Left lung (tissue), 10 donors: ENCODE measurements around the gene ZAR1. TPM values are rescaled to one million over a fixed set of nuclear protein-coding genes. Genes with fewer than 3 reads are reported as not detected.
"Not testable (repeated sequence)": the region's sequence is repeated elsewhere in the genome, so short reads cannot be mapped to it uniquely, and the experiment has no call there.

ENCODE experiments used
- ATAC-seq: fragments of 200-7000 bp; cut with Tn5 transposase; one replicate; pipeline ENCODE4 v1.9.1; 2020; ENCODE audit warnings: moderate library complexity
- DNase-seq, 4 donors: peaks; one replicate each; pipeline ENCODE4 v3.0.0-alpha.2; 2013 to 2020
- H3K27ac ChIP-seq, 2 donors: fragments of 200-600 bp; sonication (generic) in 1 of 2; one replicate each; pipeline versions ENCODE4 v1.5.0 to v1.8.0; 2020 to 2021
- H3K27me3 ChIP-seq, 2 donors: fragments of 200-600 bp; sonication (generic) in 1 of 2; one replicate each; pipeline versions ENCODE4 v1.5.0 to v1.8.0; 2020 to 2021
- H3K36me3 ChIP-seq, 2 donors: fragments of 200-600 bp; sonication (generic) in 1 of 2; one replicate each; pipeline versions ENCODE4 v1.5.0 to v1.8.0; 2020 to 2021
- H3K4me1 ChIP-seq, 2 donors: fragments of 200-600 bp; one replicate each; pipeline ENCODE4 v1.8.0; 2021
- H3K4me3 ChIP-seq, 2 donors: fragments of 200-600 bp; sonication (generic) in 1 of 2; one replicate each; pipeline versions ENCODE4 v1.5.0 to v1.8.0; 2020 to 2021; ENCODE audit warnings: mild to moderate bottlenecking in 1 of 2
- H3K9me3 ChIP-seq, 2 donors: fragments of 200-600 bp; sonication (generic) in 1 of 2; one replicate each; pipeline versions ENCODE4 v1.5.0 to v1.8.0; 2020 to 2021
- intact Hi-C, 2 donors: fragments of 100-400 bp; cut with DNase I; formaldehyde crosslinking; loops; one replicate each; pipeline versions ENCODE4 v1.11.2 to v1.14.2; 2022
- polyA plus RNA-seq, 6 donors: library from polyadenylated mRNA; unstranded; fragments of 120-200 nt; gene quantifications; one replicate each; pipeline ENCODE4 v1.2.1, GENCODE V29; 2013; ENCODE audit not compliant: insufficient read length in 6 of 6
- total RNA-seq, 2 donors: library from RNA; stranded (reverse); fragmentation: NEBNext Ultra II Directional; extraction: Animal tissue kit (Norgen Biotek cat#: 25700); gene quantifications; one replicate each; pipeline ENCODE4 v1.2.1, GENCODE V29; 2021
- TF ChIP-seq, protein P1 (sequence below), 2 donors: fragments of 200-600 bp; sonication (generic) in 1 of 2; IDR thresholded peaks; one replicate each; pipeline versions ENCODE4 v1.5.0 to v1.8.0; 2021; ENCODE audit warnings: antibody characterized with exemption in 2 of 2
- donor health status: DM: no; HTN: yes; CAD: no.
- donor health status: DM: no; HTN: no; CAD: no.

The ZAR1 gene
- total and polyA plus RNA-seq, 8 donors: 0.08 to 0.23 (median 0.14) TPM; not detected in 4

DNA sequence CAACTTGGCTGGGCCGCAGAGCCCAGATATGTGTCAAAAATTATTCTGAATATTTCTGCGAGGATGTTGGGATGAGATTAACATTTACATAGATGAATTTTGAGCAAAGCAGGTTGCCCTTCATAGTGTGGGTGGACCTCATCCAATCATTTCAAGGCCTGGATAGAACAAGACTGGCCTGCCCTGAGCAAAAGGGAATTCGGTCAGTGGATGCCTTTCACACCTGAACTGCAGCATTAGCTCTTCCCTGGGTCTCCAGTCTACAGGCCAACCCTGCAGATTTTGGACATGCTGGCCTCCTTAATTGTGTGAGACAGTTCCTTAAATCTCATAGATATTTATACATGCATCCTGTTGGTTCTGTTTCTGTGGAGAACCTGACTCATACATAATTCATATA, 39.3 kb upstream of the ZAR1 start:
- Histone ChIP-seq H3K27ac (no peak overlapping the region), H3K27me3 (no peaks in the 10 kb centered on the region), H3K4me1 (no peaks in the 10 kb centered on the region), H3K4me3 (no peak overlapping the region), H3K36me3 (no peaks in the 10 kb centered on the region), H3K9me3 (no peaks in the 10 kb centered on the region)
- TF ChIP-seq, protein P1, sequence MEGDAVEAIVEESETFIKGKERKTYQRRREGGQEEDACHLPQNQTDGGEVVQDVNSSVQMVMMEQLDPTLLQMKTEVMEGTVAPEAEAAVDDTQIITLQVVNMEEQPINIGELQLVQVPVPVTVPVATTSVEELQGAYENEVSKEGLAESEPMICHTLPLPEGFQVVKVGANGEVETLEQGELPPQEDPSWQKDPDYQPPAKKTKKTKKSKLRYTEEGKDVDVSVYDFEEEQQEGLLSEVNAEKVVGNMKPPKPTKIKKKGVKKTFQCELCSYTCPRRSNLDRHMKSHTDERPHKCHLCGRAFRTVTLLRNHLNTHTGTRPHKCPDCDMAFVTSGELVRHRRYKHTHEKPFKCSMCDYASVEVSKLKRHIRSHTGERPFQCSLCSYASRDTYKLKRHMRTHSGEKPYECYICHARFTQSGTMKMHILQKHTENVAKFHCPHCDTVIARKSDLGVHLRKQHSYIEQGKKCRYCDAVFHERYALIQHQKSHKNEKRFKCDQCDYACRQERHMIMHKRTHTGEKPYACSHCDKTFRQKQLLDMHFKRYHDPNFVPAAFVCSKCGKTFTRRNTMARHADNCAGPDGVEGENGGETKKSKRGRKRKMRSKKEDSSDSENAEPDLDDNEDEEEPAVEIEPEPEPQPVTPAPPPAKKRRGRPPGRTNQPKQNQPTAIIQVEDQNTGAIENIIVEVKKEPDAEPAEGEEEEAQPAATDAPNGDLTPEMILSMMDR (IDR thresholded peaks at IDR 0.05): no peak
- intact Hi-C loops: no loop called here
- DNase-seq (no peak), ATAC-seq (no peak)

- DNase-seq, H3K36me3 ChIP-seq, H3K4me3 ChIP-seq, intact Hi-C loops, ATAC-seq, H3K4me1 ChIP-seq, H3K27me3 ChIP-seq, H3K9me3 ChIP-seq, H3K27ac ChIP-seq: not testable (repeated sequence)
Measured at GRCh38 chr4:48451656-48452055, 38.4 kb upstream of the ZAR1 start.

- intact Hi-C loops: no loop called here
- no peaks in the 10 kb centered on the region for H3K4me1 ChIP-seq
- H3K27me3 ChIP-seq: no peaks in the 10 kb centered on the region
- H3K4me3 ChIP-seq: no peak overlapping the region
- ATAC-seq: no peak
- no peaks in the 10 kb centered on the region for H3K36me3 ChIP-seq
- H3K27ac ChIP-seq: no peak overlapping the region
- no peak for DNase-seq
- no peaks in the 10 kb centered on the region for H3K9me3 ChIP-seq
- TF ChIP-seq, protein P1 (IDR thresholded peaks at IDR 0.05): no peak
Measured at GRCh38 chr4:48454591-48454990, 35.5 kb upstream of the ZAR1 start.

DNA sequence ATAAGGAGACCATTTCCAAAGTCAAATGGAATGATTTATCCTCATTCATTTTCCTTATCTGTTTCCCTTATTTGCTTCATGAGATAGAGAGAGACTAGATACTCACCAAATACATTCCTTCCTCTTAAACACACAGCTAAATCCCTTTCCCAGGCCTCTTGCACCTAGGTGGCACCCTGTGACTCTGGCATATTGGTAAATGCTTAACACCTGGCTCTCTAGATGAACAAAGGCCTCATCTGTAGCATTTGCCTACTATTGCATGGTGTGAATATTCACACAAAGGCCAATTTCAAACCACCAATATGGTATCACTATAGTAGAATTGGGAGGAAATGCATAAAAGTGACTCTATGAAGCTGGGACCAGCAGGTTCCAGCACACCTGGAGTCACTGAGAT, 29.1 kb upstream of the ZAR1 start:
- no peak overlapping the region for H3K27ac ChIP-seq
- H3K4me1 ChIP-seq: no peaks in the 10 kb centered on the region
- H3K9me3 ChIP-seq: peaks cover 0 to 5% of the 10 kb centered on the region in 2 donors
- H3K4me3 ChIP-seq: no peak overlapping the region
- ATAC-seq (no peak), DNase-seq (no peak)
- intact Hi-C loops: no loop called here
- TF ChIP-seq, protein P1 (IDR thresholded peaks at IDR 0.05): no peak
- H3K27me3 ChIP-seq: no peaks in the 10 kb centered on the region
- no peaks in the 10 kb centered on the region for H3K36me3 ChIP-seq

GRCh38 chr4:48462363-48462762, 27.7 kb upstream of the ZAR1 start:
- TF ChIP-seq, protein P1 (IDR thresholded peaks at IDR 0.05): no peak
- no peaks in the 10 kb centered on the region for H3K4me1 ChIP-seq
- DNase-seq (no peak), ATAC-seq (no peak)
- intact Hi-C loops: no loop called here
- H3K27me3 ChIP-seq: no peaks in the 10 kb centered on the region
- no peak overlapping the region for H3K4me3 ChIP-seq
- no peak overlapping the region for H3K27ac ChIP-seq
- no peaks in the 10 kb centered on the region for H3K36me3 ChIP-seq
- peaks cover 0 to 5% of the 10 kb centered on the region in 2 donors for H3K9me3 ChIP-seq

DNA sequence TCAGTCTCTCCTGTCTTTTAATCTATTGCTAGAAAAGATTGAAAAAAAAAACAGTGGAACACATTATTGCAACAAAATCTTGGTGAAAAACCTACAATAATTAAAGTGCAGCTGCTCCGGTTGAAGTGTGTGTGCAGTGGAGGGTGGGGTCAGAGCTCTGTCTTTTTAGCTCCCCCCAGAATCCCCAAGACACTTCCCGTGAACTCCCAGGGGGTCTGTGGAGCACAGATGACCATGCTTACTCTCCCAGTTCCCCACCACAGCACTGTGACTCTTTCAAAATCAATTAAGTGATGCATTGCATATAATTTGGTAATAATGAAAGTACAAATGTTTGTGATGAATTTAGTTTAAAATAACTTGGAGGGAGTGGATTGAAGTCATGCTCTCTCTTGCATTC, 22.6 kb upstream of the ZAR1 start:
- intact Hi-C loops: no loop called here
- Histone ChIP-seq H3K27ac (no peak overlapping the region), H3K4me1 (no peaks in the 10 kb centered on the region), H3K9me3 (peaks cover 0 to 5% of the 10 kb centered on the region in 2 donors), H3K36me3 (no peaks in the 10 kb centered on the region), H3K27me3 (no peaks in the 10 kb centered on the region), H3K4me3 (no peak overlapping the region)
- no peak for ATAC-seq
- DNase-seq: no peak
- TF ChIP-seq, protein P1 (IDR thresholded peaks at IDR 0.05): no peak
